HG03196 (cell line): ENCODE data around the gene CDH4.
"Not testable (repeated sequence)": the region's sequence is repeated elsewhere in the genome, so short reads cannot be mapped to it uniquely, and the experiment has no call there.

Experiments
- ATAC-seq: cut with Tn5 transposase; IDR thresholded peaks from one replicate; pipeline ENCODE4 v1.9.1; 2021; ENCODE audit not compliant: unreplicated experiment

The CDH4 gene

DNA sequence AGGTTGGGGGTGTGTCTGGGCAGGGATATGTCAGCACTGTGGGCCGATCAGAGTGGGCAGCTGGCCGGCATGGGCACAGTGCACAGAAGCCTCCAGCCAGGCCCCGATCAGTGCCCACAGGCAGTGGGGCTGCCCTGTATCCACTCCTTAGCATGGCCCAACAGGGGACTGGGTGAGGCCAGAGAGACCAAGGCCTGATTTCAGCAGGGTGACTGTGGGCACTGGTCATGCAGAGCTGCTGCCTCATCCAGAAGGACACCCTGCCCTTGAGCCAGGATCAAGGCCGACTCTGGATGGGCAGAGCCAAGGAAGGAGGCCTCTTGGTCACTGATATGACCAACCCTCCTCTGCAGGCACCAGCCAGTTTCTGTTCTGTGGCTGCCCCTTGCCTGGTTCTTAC, 159.7 kb downstream of the CDH4 start:
- no peak for ATAC-seq

- no peak for ATAC-seq
These were observed 161.7 kb downstream of the CDH4 start for GRCh38 chr20:61413752-61414151.

DNA sequence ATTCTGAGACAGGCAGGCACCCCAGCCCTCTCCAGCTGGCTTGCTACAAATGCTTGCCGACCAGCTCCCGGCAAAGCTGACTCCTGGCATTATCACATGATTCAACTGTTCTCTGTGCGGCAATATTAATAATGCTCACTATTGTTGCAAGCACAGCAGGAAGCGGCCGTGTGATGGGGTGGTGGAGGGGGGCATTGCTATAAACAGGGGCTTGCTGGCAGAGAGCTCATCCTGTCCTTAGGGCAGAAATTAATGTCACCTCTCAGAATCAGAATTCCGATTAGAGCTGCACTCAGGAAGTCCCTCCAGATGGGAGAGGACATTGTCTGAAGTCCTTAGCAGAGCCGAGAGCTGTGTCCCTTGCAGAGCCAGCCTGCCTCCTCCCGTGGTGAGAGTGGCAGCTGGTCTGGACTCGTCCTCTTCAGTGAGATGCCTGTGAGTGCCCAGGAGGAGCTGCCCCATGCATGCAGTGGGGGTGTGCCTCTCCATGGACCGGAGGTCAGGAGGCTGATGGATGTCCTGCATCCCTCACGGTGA, 162.5 kb downstream of the CDH4 start:
- no peak for ATAC-seq

- no peak for ATAC-seq
These were observed 164.5 kb downstream of the CDH4 start for GRCh38 chr20:61416546-61416945.

DNA sequence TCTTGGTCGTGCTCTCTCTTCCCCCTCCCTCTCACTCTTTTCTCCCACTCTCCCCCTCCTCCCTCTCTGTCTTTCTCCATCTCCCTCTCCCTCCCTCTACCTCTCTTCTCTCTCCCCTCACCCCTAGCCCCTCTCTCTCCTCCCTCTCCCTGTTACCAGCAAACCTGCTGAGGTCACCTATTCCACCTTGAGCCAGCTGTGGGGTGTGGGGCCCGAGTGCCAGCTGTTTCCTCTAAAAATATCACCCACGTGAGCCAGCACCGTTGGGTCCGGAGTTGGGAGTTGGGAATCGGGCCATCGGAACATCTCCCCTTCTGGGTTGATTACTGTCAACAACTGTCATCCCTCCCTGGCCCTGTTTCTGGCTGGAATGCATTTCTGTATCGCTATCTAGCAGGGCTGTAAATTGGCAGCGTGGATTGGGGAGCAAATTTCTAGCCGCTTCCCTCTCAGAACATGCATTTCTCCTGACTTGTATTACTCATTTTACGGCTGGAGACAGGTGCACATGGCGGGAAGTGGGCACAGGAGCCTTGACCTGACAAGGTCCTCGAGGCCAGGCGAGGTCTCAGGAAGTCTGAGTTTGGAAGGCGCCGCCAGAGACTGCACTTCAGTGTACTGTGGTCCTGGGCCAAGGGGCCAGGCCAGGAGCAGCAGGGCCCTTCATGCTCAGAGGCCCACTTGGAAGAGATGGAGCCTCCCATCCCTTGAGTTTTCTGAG, 165.3 kb downstream of the CDH4 start:
- ATAC-seq, result no peak

- no peak for ATAC-seq
These were observed 166.9 kb downstream of the CDH4 start for GRCh38 chr20:61419010-61419409.

- no peak for ATAC-seq
These were observed 167.4 kb downstream of the CDH4 start for GRCh38 chr20:61419501-61419900.

DNA sequence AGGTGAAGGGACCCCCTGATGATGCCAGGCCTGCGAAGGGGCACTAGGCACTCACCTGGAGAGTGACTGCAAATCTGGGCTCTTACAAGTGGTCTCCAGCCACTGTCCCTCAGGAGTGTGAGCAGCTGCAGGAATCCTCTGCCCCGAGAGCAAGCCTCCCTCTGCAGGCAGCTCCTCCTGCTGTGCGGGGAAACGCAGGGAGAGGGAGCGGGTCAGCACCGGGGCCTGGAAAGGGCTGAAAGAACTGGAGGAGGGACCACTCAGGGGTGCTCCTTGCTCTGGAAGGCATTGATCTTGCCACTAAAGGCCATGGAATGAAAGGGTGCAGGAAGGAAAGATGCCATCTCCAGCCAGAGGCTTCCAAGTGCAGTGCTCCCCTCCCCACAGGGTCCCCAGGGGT, 168.0 kb downstream of the CDH4 start:
- no peak for ATAC-seq

DNA sequence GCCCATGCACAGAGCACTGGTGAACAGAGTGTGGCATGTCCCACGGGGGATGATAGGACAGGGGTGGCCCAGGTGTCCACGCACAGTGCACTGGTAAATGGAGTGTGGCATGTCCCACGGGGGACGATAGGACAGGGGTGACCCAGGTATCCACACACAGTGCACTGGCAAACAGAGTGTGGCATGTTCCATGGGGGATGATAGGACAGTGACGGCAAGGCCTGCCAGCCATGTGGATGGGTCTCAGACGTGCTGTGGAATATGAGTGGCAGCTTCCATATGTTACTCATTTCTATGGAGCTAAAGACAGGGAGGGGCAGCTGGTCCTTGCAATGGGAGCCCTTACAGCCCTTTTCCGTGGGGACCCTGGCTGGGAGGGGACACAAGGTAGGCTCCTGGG, 168.7 kb downstream of the CDH4 start:
- no peak for ATAC-seq

- ATAC-seq, result no peak
These were observed 170.8 kb downstream of the CDH4 start for GRCh38 chr20:61422636-61423425.

- no peak for ATAC-seq
These were observed 172.1 kb downstream of the CDH4 start for GRCh38 chr20:61424011-61424627.

GRCh38 chr20:61424628-61425420, 172.8 kb downstream of the CDH4 start:
- no peak for ATAC-seq

DNA sequence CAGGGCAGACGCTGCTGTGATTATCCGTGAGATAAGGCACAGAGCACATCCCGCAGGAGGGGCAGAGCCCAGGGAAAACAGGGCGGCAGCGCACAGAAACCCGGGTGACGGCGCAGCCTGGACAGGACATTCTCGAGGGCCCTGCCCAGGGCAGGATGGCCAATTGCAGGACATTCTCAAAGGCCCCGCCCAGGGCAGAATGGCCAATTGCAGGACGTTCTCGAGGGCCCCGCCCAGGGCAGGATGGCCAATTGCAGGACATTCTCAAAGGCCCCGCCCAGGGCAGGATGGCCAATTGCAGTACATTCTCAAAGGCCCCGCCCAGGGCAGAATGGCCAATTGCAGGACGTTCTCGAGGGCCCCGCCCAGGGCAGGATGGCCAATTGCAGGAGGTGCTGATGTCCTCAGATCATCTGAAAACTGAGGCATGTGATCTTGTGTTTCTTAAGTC, 173.5 kb downstream of the CDH4 start:
- ATAC-seq, result not testable (repeated sequence)

- ATAC-seq, result no peak
These were observed 174.3 kb downstream of the CDH4 start for GRCh38 chr20:61426352-61426751.

GRCh38 chr20:61429458-61430227, 177.6 kb downstream of the CDH4 start:
- ATAC-seq, result no peak

- no peak for ATAC-seq
These were observed 178.2 kb downstream of the CDH4 start for GRCh38 chr20:61430228-61430624.

- ATAC-seq, result no peak
These were observed 181.1 kb downstream of the CDH4 start for GRCh38 chr20:61433176-61433575.

GRCh38 chr20:61433816-61434215, 181.8 kb downstream of the CDH4 start:
- no peak for ATAC-seq

DNA sequence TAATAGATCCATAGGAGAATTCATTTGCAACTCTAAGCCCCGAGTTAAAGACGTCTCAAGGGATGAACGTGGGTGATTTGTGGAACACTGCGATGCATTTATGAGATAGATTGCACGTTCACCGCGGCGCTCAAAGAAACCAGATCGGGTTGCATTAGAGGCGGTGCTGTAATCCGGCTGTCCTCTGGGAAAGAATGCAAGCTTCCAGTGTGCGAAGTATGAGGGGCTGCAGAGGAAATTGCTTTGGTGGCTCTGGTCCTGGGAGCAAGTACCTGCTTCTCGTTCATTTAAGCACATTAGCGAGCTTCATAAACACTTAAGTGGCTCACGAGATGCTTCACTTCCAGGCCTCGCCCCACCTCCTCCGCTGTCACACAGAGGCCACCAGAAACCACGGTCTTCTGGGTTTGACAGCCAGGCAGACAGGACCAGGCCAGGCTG, 182.3 kb downstream of the CDH4 start:
- no peak for ATAC-seq

- ATAC-seq, result no peak
These were observed 183.2 kb downstream of the CDH4 start for GRCh38 chr20:61435184-61435822.
